Activated T-helper 1 cell treated with anti-CD3 and anti-CD28 coated beads, Interleukin-2, amount 50 U/mL, for 16 hours (primary cell): ENCODE measurements around the gene TOE1.

Experiments
- DNase-seq, 2 donors: peaks; one replicate each; pipeline ENCODE4 v3.0.0-alpha.2; 2020; ENCODE audit warnings: low read depth in 1 of 2, low spot score in 1 of 2

TOE1 gene

GRCh38 chr1:45326627-45327623, 13.0 kb upstream of the TOE1 start, which contains the start of gene HPDL:
Gene HPDL, plus strand, starts transcription at chr1:45326895. Its CDS starts 254 bp downstream, at chr1:45327149.
- peak in 1 of 2 donors; percentile 33 for DNase-seq

- no peak for DNase-seq
Measured at GRCh38 chr1:45327644-45328515, 12.1 kb upstream of the TOE1 start.

- no peak for DNase-seq
Measured at GRCh38 chr1:45328680-45329079, 11.3 kb upstream of the TOE1 start.

GRCh38 chr1:45329445-45329844, 10.5 kb upstream of the TOE1 start:
- DNase-seq, result no peak

- no peak for DNase-seq
Measured at GRCh38 chr1:45331436-45332345, 8.3 kb upstream of the TOE1 start.

GRCh38 chr1:45332346-45332720, 7.6 kb upstream of the TOE1 start:
- no peak for DNase-seq

GRCh38 chr1:45334308-45335245, 5.4 kb upstream of the TOE1 start:
- DNase-seq, result no peak

- no peak for DNase-seq
Measured at GRCh38 chr1:45335855-45336324, 4.1 kb upstream of the TOE1 start.

- no peak for DNase-seq
Measured at GRCh38 chr1:45337630-45338325, 2.2 kb upstream of the TOE1 start.

GRCh38 chr1:45340816-45341466, 971 bp downstream of the TOE1 start:
- no peak for DNase-seq

GRCh38 chr1:45344499-45344898, 4.5 kb downstream of the TOE1 start:
- no peak for DNase-seq

- DNase-seq, result no peak
Measured at GRCh38 chr1:45345014-45345413, 5.0 kb downstream of the TOE1 start.

- DNase-seq, result no peak
Measured at GRCh38 chr1:45346473-45346872, 6.5 kb downstream of the TOE1 start.

- DNase-seq, result no peak
Measured at GRCh38 chr1:45348020-45348419, 8.1 kb downstream of the TOE1 start.

GRCh38 chr1:45348609-45348965, 8.6 kb downstream of the TOE1 start:
- DNase-seq, result no peak

- DNase-seq, result no peak
Measured at GRCh38 chr1:45348966-45349677, 9.2 kb downstream of the TOE1 start.

- DNase-seq, result no peak
Measured at GRCh38 chr1:45351508-45351907, 11.5 kb downstream of the TOE1 start.

- no peak for DNase-seq
Measured at GRCh38 chr1:45353685-45354084, 13.7 kb downstream of the TOE1 start.
